Fibroblast of pulmonary artery (primary cell): ENCODE data around the gene CDKN2A.

Source experiments
- DNase-seq: peaks from one replicate; pipeline ENCODE4 v3.0.0-alpha.2; 2010; ENCODE audit warnings: low read depth
- H3K4me3 ChIP-seq: replicated peaks from 2 replicates; pipeline ENCODE4 v1.5.1; 2011; ENCODE audit warnings: low read depth, mild to moderate bottlenecking, control low read depth, low read length, moderate library complexity
- CTCF ChIP-seq: IDR thresholded peaks from 2 replicates; pipeline ENCODE4 v1.5.1; 2011; ENCODE audit warnings: mild to moderate bottlenecking, control low read depth, low read length, inconsistent platforms; ENCODE audit errors: missing control alignments

Gene CDKN2A

GRCh38 chr9:22037954-22038690, 43.9 kb upstream of the CDKN2A start:
- no peak overlapping the region for H3K4me3 ChIP-seq
- peak; percentile 55 for TF ChIP-seq CTCF
- peak; percentile 77 for DNase-seq

- no peak for TF ChIP-seq CTCF
- peak; percentile 67 for DNase-seq
- H3K4me3 ChIP-seq, result no peak overlapping the region
Observed at GRCh38 chr9:22036866-22037626, 42.9 kb upstream of the CDKN2A start.

- H3K4me3 ChIP-seq, result no peak overlapping the region
- DNase-seq, result no peak
- TF ChIP-seq CTCF, result no peak
Observed at GRCh38 chr9:22035591-22036011, 41.4 kb upstream of the CDKN2A start.

GRCh38 chr9:22033012-22033630, 38.9 kb upstream of the CDKN2A start:
- no peak for DNase-seq
- no peak for TF ChIP-seq CTCF
- no peak overlapping the region for H3K4me3 ChIP-seq

GRCh38 chr9:22031655-22032411, 37.6 kb upstream of the CDKN2A start:
- no peak for DNase-seq
- no peak for TF ChIP-seq CTCF
- no peak overlapping the region for H3K4me3 ChIP-seq

- no peak overlapping the region for H3K4me3 ChIP-seq
- TF ChIP-seq CTCF, result no peak
- DNase-seq, result peak; percentile 92
Observed at GRCh38 chr9:22030101-22030598, 36.0 kb upstream of the CDKN2A start.
